ENCODE measurements around the gene DSCAM. TPM values are rescaled to one million over a fixed set of nuclear protein-coding genes. Genes with fewer than 3 reads are reported as not detected.

DSCAM gene
- total RNA-seq, 1 experiment from 2014 or later = 0.13 TPM

DNA sequence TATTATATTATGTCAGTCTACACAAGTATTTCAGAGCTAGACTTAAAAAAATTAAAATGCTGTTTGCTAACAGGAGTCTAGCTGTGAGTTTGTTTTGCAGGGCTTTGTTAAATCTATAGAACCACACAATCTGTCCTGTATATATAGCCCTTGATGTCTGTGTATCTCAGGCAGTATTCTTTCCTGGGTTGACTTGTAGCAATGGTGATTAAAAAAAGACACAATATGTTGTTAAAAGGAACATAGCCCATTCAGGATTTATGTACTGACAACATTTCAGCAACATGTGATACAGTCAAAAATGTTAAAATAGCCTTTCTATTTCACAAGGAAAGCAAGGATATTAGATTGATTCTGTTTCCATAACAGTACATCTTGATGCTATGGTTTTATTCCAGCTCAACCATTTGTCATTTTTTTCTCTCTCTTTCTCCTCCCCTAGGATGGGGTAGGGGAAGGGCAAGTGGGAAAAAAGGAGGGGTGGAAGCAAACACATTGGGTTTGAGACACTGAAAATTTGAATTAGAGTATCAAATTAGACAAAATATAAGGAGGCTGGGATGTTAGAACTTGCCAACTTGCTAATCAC is 139.2 kb downstream of the DSCAM start:
- no peaks in the 10 kb centered on the region; the same call in 1 of the 2 replicates for H3K27me3 Mint-ChIP-seq (ENCODE audit: low read depth)
- H3K4me1 Mint-ChIP-seq = no peaks in the 10 kb centered on the region
- no peak overlapping the region for H3K4me3 Mint-ChIP-seq
- H3K27ac Mint-ChIP-seq = no peak overlapping the region
- ChIA-PET POLR2A (interaction anchor here (0.5 kb wide), 1 partner anchor 73 kb away, joined by 3 read pairs; no protein-coding TSS in a partner anchor), CTCF (no interaction called here)
- TF ChIP-seq TCF7 (CRISPR knock-in tag; IDR thresholded peaks at IDR 0.05; ENCODE audit: low read depth) (no peak), CREM (CRISPR knock-in tag; IDR thresholded peaks at IDR 0.05) (no peak), JAZF1 (CRISPR knock-in tag; IDR thresholded peaks at IDR 0.05) (no peak), ZNF671 (CRISPR knock-in tag; IDR thresholded peaks at IDR 0.05) (no peak), RELA (CRISPR knock-in tag; IDR thresholded peaks at IDR 0.05; ENCODE audit: borderline replicate concordance) (no peak), CREB1 (CRISPR knock-in tag; IDR thresholded peaks at IDR 0.05) (no peak), NR3C1 (CRISPR knock-in tag; conservative IDR thresholded peaks at IDR 0.05; ENCODE audit: low read depth) (no peak), ZNF396 (CRISPR knock-in tag; IDR thresholded peaks at IDR 0.05; ENCODE audit: borderline replicate concordance) (no peak)
- TF ChIP-seq, protein P1, sequence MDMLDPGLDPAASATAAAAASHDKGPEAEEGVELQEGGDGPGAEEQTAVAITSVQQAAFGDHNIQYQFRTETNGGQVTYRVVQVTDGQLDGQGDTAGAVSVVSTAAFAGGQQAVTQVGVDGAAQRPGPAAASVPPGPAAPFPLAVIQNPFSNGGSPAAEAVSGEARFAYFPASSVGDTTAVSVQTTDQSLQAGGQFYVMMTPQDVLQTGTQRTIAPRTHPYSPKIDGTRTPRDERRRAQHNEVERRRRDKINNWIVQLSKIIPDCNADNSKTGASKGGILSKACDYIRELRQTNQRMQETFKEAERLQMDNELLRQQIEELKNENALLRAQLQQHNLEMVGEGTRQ (CRISPR knock-in tag; IDR thresholded peaks at IDR 0.05) = no peak
- TF ChIP-seq, protein P2, sequence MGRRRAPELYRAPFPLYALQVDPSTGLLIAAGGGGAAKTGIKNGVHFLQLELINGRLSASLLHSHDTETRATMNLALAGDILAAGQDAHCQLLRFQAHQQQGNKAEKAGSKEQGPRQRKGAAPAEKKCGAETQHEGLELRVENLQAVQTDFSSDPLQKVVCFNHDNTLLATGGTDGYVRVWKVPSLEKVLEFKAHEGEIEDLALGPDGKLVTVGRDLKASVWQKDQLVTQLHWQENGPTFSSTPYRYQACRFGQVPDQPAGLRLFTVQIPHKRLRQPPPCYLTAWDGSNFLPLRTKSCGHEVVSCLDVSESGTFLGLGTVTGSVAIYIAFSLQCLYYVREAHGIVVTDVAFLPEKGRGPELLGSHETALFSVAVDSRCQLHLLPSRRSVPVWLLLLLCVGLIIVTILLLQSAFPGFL (CRISPR knock-in tag; IDR thresholded peaks at IDR 0.05; ENCODE audit: borderline replicate concordance) = no peak
- TF ChIP-seq, protein P3, sequence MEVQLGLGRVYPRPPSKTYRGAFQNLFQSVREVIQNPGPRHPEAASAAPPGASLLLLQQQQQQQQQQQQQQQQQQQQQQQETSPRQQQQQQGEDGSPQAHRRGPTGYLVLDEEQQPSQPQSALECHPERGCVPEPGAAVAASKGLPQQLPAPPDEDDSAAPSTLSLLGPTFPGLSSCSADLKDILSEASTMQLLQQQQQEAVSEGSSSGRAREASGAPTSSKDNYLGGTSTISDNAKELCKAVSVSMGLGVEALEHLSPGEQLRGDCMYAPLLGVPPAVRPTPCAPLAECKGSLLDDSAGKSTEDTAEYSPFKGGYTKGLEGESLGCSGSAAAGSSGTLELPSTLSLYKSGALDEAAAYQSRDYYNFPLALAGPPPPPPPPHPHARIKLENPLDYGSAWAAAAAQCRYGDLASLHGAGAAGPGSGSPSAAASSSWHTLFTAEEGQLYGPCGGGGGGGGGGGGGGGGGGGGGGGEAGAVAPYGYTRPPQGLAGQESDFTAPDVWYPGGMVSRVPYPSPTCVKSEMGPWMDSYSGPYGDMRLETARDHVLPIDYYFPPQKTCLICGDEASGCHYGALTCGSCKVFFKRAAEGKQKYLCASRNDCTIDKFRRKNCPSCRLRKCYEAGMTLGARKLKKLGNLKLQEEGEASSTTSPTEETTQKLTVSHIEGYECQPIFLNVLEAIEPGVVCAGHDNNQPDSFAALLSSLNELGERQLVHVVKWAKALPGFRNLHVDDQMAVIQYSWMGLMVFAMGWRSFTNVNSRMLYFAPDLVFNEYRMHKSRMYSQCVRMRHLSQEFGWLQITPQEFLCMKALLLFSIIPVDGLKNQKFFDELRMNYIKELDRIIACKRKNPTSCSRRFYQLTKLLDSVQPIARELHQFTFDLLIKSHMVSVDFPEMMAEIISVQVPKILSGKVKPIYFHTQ (CRISPR knock-in tag; IDR thresholded peaks at IDR 0.05) = no peak
- TF ChIP-seq, protein P4, sequence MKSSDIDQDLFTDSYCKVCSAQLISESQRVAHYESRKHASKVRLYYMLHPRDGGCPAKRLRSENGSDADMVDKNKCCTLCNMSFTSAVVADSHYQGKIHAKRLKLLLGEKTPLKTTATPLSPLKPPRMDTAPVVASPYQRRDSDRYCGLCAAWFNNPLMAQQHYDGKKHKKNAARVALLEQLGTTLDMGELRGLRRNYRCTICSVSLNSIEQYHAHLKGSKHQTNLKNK (CRISPR knock-in tag; IDR thresholded peaks at IDR 0.05) = no peak
- TF ChIP-seq, protein P5, sequence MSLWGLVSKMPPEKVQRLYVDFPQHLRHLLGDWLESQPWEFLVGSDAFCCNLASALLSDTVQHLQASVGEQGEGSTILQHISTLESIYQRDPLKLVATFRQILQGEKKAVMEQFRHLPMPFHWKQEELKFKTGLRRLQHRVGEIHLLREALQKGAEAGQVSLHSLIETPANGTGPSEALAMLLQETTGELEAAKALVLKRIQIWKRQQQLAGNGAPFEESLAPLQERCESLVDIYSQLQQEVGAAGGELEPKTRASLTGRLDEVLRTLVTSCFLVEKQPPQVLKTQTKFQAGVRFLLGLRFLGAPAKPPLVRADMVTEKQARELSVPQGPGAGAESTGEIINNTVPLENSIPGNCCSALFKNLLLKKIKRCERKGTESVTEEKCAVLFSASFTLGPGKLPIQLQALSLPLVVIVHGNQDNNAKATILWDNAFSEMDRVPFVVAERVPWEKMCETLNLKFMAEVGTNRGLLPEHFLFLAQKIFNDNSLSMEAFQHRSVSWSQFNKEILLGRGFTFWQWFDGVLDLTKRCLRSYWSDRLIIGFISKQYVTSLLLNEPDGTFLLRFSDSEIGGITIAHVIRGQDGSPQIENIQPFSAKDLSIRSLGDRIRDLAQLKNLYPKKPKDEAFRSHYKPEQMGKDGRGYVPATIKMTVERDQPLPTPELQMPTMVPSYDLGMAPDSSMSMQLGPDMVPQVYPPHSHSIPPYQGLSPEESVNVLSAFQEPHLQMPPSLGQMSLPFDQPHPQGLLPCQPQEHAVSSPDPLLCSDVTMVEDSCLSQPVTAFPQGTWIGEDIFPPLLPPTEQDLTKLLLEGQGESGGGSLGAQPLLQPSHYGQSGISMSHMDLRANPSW (CRISPR knock-in tag; conservative IDR thresholded peaks at IDR 0.05; ENCODE audit: low read depth) = no peak
- peaks cover 7% of the 10 kb centered on the region for H3K9me3 Mint-ChIP-seq
- DNase-seq (ENCODE audit: low spot score) = no peak
- H3K36me3 Mint-ChIP-seq = no peaks in the 10 kb centered on the region
- no peak for ATAC-seq

DNA sequence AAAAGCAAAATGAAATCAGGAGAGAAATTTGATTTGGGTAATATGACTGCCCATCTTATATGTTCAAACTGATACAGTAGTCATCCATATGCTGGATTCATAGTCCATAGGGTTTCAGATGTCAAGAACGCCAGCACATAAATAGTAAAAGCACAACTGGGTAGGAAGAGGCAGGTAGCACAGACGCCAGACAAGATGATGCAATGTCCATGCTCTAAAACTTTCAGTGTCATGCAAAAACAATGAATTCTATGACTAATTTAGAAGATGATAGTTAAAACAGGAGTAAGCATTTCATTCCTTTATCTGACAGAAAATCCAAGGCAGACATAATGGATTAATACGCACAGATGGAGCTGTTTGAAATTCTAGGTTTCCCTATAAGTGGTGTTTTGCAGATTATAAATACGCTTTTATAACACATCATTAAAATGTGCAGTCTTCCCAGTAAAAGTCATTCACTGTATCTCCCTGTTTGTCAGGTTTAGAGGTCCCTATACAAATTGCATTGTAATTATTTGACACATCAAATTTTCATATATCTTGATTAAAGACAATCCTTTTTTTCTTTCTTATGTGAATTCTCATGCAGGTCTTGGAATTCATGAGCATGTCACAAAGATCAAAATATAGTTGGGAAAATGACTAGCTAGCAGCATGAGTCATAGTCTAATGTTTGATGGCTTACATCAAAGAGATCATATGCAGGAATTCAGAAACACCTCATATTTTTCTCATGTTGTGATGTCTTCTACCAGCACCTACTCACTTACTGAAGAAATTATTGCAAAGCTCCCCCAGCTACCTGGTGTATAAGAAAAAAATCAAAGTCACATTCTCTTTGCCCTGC is 139.9 kb downstream of the DSCAM start:
- H3K4me1 Mint-ChIP-seq = no peaks in the 10 kb centered on the region
- ATAC-seq (no peak), DNase-seq (ENCODE audit: low spot score) (no peak)
- no peak overlapping the region for H3K4me3 Mint-ChIP-seq
- POLR2A ChIA-PET = interaction anchor here (0.5 kb wide), 1 partner anchor 74 kb away, joined by 3 read pairs; no protein-coding TSS in a partner anchor
- H3K27ac Mint-ChIP-seq = no peak overlapping the region
- H3K9me3 Mint-ChIP-seq = peaks cover 7% of the 10 kb centered on the region
- CTCF ChIA-PET = no interaction called here
- no peaks in the 10 kb centered on the region for H3K36me3 Mint-ChIP-seq
- H3K27me3 Mint-ChIP-seq (ENCODE audit: low read depth) = no peaks in the 10 kb centered on the region; the same call in 1 of the 2 replicates
- TF ChIP-seq, protein P6, sequence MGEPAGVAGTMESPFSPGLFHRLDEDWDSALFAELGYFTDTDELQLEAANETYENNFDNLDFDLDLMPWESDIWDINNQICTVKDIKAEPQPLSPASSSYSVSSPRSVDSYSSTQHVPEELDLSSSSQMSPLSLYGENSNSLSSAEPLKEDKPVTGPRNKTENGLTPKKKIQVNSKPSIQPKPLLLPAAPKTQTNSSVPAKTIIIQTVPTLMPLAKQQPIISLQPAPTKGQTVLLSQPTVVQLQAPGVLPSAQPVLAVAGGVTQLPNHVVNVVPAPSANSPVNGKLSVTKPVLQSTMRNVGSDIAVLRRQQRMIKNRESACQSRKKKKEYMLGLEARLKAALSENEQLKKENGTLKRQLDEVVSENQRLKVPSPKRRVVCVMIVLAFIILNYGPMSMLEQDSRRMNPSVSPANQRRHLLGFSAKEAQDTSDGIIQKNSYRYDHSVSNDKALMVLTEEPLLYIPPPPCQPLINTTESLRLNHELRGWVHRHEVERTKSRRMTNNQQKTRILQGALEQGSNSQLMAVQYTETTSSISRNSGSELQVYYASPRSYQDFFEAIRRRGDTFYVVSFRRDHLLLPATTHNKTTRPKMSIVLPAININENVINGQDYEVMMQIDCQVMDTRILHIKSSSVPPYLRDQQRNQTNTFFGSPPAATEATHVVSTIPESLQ (CRISPR knock-in tag; IDR thresholded peaks at IDR 0.05) = no peak
- no peak for TF ChIP-seq TCF7 (CRISPR knock-in tag; IDR thresholded peaks at IDR 0.05; ENCODE audit: low read depth)
- no peak for TF ChIP-seq NFE2L1 (CRISPR knock-in tag; IDR thresholded peaks at IDR 0.05)
- no peak for TF ChIP-seq CBFB (CRISPR knock-in tag; IDR thresholded peaks at IDR 0.05; ENCODE audit: low read depth)
- no peak for TF ChIP-seq JUN (CRISPR knock-in tag; IDR thresholded peaks at IDR 0.05)
- TF ChIP-seq, protein P7, sequence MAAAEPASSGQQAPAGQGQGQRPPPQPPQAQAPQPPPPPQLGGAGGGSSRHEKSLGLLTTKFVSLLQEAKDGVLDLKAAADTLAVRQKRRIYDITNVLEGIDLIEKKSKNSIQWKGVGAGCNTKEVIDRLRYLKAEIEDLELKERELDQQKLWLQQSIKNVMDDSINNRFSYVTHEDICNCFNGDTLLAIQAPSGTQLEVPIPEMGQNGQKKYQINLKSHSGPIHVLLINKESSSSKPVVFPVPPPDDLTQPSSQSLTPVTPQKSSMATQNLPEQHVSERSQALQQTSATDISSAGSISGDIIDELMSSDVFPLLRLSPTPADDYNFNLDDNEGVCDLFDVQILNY (CRISPR knock-in tag; IDR thresholded peaks at IDR 0.05) = no peak
- TF ChIP-seq ZBTB21 (CRISPR knock-in tag; IDR thresholded peaks at IDR 0.05; ENCODE audit: borderline replicate concordance) = no peak
- TF ChIP-seq TP53 (CRISPR knock-in tag; IDR thresholded peaks at IDR 0.05) = no peak
- TF ChIP-seq TEAD1 (CRISPR knock-in tag; IDR thresholded peaks at IDR 0.05) = no peak
